Keratinocyte (primary cell): ENCODE measurements around the gene GH1. TPM values are rescaled to one million over a fixed set of nuclear protein-coding genes. Genes with fewer than 3 reads are reported as not detected.
A peak's percentile ranks its signal among the peaks of the same experiment; 100 is the strongest.

ENCODE experiments used
- DNase-seq: peaks from one replicate; pipeline ENCODE4 v3.0.0-alpha.2; 2011; ENCODE audit warnings: low read depth, missing footprints, low spot score
- FAIRE-seq: peaks from 2 replicates; lab custom pipeline; 2011; peaks lifted over from hg19 to GRCh38; lab: Jason Lieb, UNC
- H2AFZ ChIP-seq: 2 replicates; pipeline ENCODE4 v1.6.0; 2012; ENCODE audit warnings: low read length, control low read depth, inconsistent platforms; ENCODE audit not compliant: control insufficient read depth
- H3K27ac ChIP-seq: 2 replicates; pipeline ENCODE4 v1.5.1; 2011; ENCODE audit warnings: low read length; ENCODE audit not compliant: control insufficient read depth, insufficient read depth
- H3K27me3 ChIP-seq: 3 replicates; pipeline ENCODE4 v1.6.0; 2011; ENCODE audit warnings: low read length; ENCODE audit not compliant: control insufficient read depth, insufficient read depth; ENCODE audit errors: extremely low read depth
- H3K36me3 ChIP-seq, 2 experiments: 2 replicates in 1 of 2; 3 replicates in 1 of 2; pipeline ENCODE4 v1.5.1; 2011; ENCODE audit warnings: low read length in 2 of 2, mild to moderate bottlenecking in 1 of 2; ENCODE audit not compliant: control insufficient read depth in 2 of 2, insufficient read depth in 2 of 2; ENCODE audit errors: extremely low read depth in 1 of 2
- H3K4me1 ChIP-seq: 3 replicates; pipeline ENCODE4 v1.5.1; 2011; ENCODE audit warnings: low read length; ENCODE audit not compliant: control insufficient read depth, insufficient read depth; ENCODE audit errors: extremely low read depth
- H3K4me2 ChIP-seq: 3 replicates; pipeline ENCODE4 v1.6.0; 2011; ENCODE audit warnings: low read depth, low read length; ENCODE audit not compliant: control insufficient read depth, insufficient read depth; ENCODE audit errors: extremely low read depth
- H3K4me3 ChIP-seq, 3 experiments: fragments of 200-600 bp in 1 of 3; sonication (generic) in 1 of 3; 2 replicates in 2 of 3; 3 replicates in 1 of 3; pipeline ENCODE4 v1.5.1; 2011 to 2016; ENCODE audit warnings: low read length in 3 of 3, mild to moderate bottlenecking in 3 of 3, control low read depth in 2 of 3, inconsistent platforms in 1 of 3, low read depth in 1 of 3, mixed read lengths in 1 of 3, mixed run types in 1 of 3, moderate library complexity in 1 of 3; ENCODE audit not compliant: control insufficient read depth in 2 of 3, insufficient read depth in 2 of 3; ENCODE audit errors: extremely low read depth in 1 of 3
- H3K79me2 ChIP-seq: 2 replicates; pipeline ENCODE4 v1.6.0; 2012; ENCODE audit warnings: low read length; ENCODE audit not compliant: control insufficient read depth, insufficient read depth
- H3K9ac ChIP-seq: 3 replicates; pipeline ENCODE4 v1.6.0; 2011; ENCODE audit warnings: low read length; ENCODE audit not compliant: control insufficient read depth, insufficient read depth; ENCODE audit errors: extremely low read depth
- H3K9me1 ChIP-seq: 3 replicates; pipeline ENCODE4 v1.6.0; 2011; ENCODE audit warnings: low read length; ENCODE audit not compliant: control insufficient read depth, insufficient read depth; ENCODE audit errors: extremely low read depth
- H3K9me3 ChIP-seq: 2 replicates; pipeline ENCODE4 v1.5.1; 2012; ENCODE audit warnings: low read depth, low read length; ENCODE audit not compliant: control insufficient read depth
- H4K20me1 ChIP-seq: 3 replicates; pipeline ENCODE4 v1.6.0; 2011; ENCODE audit warnings: low read length; ENCODE audit not compliant: control insufficient read depth, insufficient read depth; ENCODE audit errors: extremely low read depth
- EZH2 ChIP-seq: IDR thresholded peaks from one replicate; pipeline ENCODE4 v1.6.1; 2012; ENCODE audit warnings: inconsistent platforms, mild to moderate bottlenecking, low read length, moderate library complexity
- dilution Hi-C: fragments of 300-500 bp; cut with MboI; formaldehyde crosslinking; loops from one replicate; pipeline ENCODE4 v1.7.0; 2020; ENCODE audit warnings: low sequenced_read_pairs; ENCODE audit not compliant: extremely low pct_ligation_motif_present
- polyA plus RNA-seq, 5 experiments: library from polyadenylated mRNA; depleted of rRNA in 3 of 5; stranded (reverse) in 3 of 5; stranded (forward) in 1 of 5; unstranded in 1 of 5; fragments of >200 nt; gene quantifications; 1 replicate in 1 of 5; 2 replicates in 3 of 5; 3 replicates in 1 of 5; pipeline versions ENCODE4 v1.2.1 to v1.2.3, GENCODE V29; 2011 to 2012; ENCODE audit warnings: missing spikeins in 2 of 5, low read depth in 1 of 5, low replicate concordance in 1 of 5
- TF ChIP-seq, protein P1 (sequence below), 3 experiments: IDR thresholded peaks in 1 of 3; conservative IDR thresholded peaks in 1 of 3; optimal IDR thresholded peaks in 1 of 3; 2 replicates in 2 of 3; 3 replicates in 1 of 3; pipeline versions ENCODE3 to v1.5.1; 2011; ENCODE audit warnings: low read length in 3 of 3, mild to moderate bottlenecking in 3 of 3, moderate library complexity in 2 of 3, control low read depth in 1 of 3, inconsistent platforms in 1 of 3; ENCODE audit not compliant: insufficient read depth in 2 of 3; ENCODE audit errors: extremely low read depth in 1 of 3

The GH1 gene
- polyA plus RNA-seq, 1 donor (not counting 4 experiments of a cell fraction or from before 2014, with no cell fraction given) = not detected

DNA sequence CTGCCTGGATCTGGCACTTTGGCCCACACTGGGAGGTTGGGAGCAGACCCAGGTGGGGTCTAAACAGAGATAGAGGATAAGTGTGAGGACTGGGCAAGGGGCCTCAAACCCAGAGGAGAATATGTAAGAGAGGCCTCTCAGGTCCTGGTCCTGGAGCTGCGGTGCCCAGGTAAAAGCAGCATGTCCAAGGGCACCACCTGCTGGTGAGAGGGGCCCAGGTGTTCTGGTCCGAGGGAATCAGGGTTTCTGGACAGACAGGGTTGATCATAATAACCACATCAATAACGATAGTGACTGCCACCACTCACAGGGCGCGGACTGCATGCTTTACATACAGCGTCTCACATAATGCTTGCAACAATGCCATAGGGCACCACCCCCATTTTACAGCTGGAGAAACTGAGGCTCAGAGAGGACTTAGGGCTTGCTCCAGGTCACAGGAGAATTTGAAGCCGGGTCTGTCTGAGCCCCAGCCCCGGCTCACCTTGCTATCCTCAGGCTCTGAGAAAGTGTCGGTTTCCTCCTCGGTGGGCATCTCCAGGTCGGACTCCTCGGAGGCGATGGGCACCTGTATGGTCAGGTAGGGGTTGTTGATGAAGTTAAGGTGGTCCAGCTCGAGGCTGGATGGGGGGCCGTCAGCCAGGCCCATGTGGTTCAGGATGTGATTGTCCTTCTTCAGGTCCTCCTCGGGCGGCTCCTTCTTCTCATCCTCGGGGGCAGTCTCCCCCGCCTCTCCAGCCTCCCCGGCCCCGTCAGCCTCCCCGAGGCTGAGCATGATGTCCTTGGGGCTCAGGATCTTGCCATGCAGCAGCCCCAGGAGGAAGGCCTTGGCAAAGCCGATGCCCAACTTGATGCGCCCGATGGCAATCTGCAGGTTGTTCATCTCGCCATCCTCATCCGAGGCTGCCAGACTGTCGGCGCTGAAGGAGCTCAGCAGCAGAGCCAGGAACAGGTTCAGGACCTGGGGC lies 32.6 kb upstream of the GH1 start:
- no peaks in the 10 kb centered on the region for H3K36me3 ChIP-seq
- no peak overlapping the region for H3K9ac ChIP-seq
- no peak overlapping the region for H3K4me2 ChIP-seq
- H3K79me2 ChIP-seq = no peaks in the 10 kb centered on the region
- dilution Hi-C loops = no loop called here
- H3K9me3 ChIP-seq = no peaks in the 10 kb centered on the region
- peaks cover 28% of the 10 kb centered on the region for H3K27me3 ChIP-seq
- FAIRE-seq (no peak), DNase-seq (no peak)
- H3K27ac ChIP-seq = no peak overlapping the region
- H3K4me3 ChIP-seq = no peak overlapping the region
- TF ChIP-seq, protein P1, sequence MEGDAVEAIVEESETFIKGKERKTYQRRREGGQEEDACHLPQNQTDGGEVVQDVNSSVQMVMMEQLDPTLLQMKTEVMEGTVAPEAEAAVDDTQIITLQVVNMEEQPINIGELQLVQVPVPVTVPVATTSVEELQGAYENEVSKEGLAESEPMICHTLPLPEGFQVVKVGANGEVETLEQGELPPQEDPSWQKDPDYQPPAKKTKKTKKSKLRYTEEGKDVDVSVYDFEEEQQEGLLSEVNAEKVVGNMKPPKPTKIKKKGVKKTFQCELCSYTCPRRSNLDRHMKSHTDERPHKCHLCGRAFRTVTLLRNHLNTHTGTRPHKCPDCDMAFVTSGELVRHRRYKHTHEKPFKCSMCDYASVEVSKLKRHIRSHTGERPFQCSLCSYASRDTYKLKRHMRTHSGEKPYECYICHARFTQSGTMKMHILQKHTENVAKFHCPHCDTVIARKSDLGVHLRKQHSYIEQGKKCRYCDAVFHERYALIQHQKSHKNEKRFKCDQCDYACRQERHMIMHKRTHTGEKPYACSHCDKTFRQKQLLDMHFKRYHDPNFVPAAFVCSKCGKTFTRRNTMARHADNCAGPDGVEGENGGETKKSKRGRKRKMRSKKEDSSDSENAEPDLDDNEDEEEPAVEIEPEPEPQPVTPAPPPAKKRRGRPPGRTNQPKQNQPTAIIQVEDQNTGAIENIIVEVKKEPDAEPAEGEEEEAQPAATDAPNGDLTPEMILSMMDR (optimal IDR thresholded peaks at IDR 0.05 in 1 of 3, IDR thresholded peaks at IDR 0.05 in 1 of 3, conservative IDR thresholded peaks at IDR 0.05 in 1 of 3; ENCODE audit: extremely low read depth in 1 of 3, insufficient read depth in 2 of 3, low read length in 3 of 3) = peak; percentile 73 to 90 (median 89)
- no peak for TF ChIP-seq EZH2
- H2AFZ ChIP-seq = no peak overlapping the region
- no peaks in the 10 kb centered on the region for H4K20me1 ChIP-seq
- H3K9me1 ChIP-seq = no peaks in the 10 kb centered on the region
- no peaks in the 10 kb centered on the region for H3K4me1 ChIP-seq

DNA sequence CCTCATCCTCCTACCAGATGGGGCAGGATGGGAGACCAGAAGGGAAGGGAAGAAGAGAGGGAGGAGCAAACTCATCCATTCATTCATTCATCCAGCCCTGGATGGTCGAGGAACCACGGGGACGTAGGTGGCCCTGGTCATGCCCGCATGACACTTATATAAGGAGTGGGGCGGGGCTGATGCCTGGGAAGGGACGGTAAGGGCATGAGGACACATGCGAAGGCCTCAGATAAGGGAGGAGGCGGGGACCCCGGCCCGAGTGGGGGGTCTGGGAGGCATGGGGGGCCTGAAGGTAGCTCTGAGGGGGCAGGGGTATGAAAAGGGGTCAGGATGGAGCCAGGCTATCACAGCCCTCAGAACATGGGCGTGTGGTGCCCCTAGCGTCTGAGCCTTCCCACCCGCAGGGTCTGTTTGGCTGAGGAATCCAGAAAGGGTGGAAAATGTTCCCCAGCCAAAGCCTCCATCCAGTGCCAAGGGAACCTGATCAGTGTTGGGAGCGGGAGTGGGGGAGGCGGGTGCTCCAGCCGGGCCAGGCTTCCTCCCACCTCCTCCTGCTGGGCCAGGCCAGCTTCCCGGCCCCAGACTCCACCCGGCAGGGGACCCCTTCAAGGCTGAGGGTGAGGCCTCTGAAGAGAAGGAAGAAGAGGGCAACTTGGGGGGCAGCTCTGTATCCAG lies 31.1 kb upstream of the GH1 start:
- Histone ChIP-seq H3K27me3 (peaks cover 28% of the 10 kb centered on the region), H3K4me1 (no peaks in the 10 kb centered on the region), H3K4me3 (no peak overlapping the region), H3K79me2 (no peaks in the 10 kb centered on the region), H3K9me1 (no peaks in the 10 kb centered on the region), H3K27ac (no peak overlapping the region), H3K36me3 (no peaks in the 10 kb centered on the region), H3K4me2 (no peak overlapping the region), H3K9me3 (no peaks in the 10 kb centered on the region), H4K20me1 (no peaks in the 10 kb centered on the region), H3K9ac (no peak overlapping the region), H2AFZ (no peak overlapping the region)
- dilution Hi-C loops = no loop called here
- FAIRE-seq (no peak), DNase-seq (no peak)
- no peak for TF ChIP-seq EZH2
- TF ChIP-seq, protein P1 (optimal IDR thresholded peaks at IDR 0.05 in 1 of 3, IDR thresholded peaks at IDR 0.05 in 1 of 3, conservative IDR thresholded peaks at IDR 0.05 in 1 of 3; ENCODE audit: extremely low read depth in 1 of 3, insufficient read depth in 2 of 3, low read length in 3 of 3) = no peak
